ENCODE measurements around the gene POLR3B. TPM values are rescaled to one million over a fixed set of nuclear protein-coding genes. Genes with fewer than 3 reads are reported as not detected.

The POLR3B gene
- total and polyA plus RNA-seq, 5 experiments from 2014 or later = 3.1 to 9.1 (median 6.2) TPM

DNA sequence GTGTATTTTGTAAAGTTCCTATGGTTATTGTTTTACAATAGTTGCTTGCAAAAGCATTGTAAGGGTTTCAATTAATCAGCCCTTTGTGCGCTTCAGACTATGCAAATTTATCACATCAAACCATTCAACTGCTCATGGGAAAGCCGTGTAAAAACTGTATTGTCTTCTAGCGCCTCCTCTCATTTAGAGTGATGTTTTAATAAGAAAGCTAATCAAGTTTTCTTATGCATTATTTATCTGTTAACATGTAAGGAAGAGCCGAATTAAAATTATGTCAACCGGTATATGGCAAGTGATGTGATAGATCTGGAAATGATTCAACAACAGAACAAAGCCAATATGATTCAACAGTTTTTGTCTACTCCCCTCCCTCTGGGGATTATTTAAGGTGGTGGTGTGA, 132.7 kb downstream of the POLR3B start:
- peaks cover 0 to 6% (median 0%) of the 10 kb centered on the region in 4 donors for H3K4me1 Mint-ChIP-seq
- no peak overlapping the region for H3K27ac Mint-ChIP-seq
- no peak overlapping the region for H3K4me3 Mint-ChIP-seq
- no peaks in the 10 kb centered on the region for H3K27me3 Mint-ChIP-seq
- ATAC-seq (no peak), DNase-seq (no peak)
- no peaks in the 10 kb centered on the region for H3K9me3 Mint-ChIP-seq
- peaks cover 0 to 29% (median 8%) of the 10 kb centered on the region in 3 donors for H3K36me3 Mint-ChIP-seq
- POLR2A ChIA-PET = no interaction called here

DNA sequence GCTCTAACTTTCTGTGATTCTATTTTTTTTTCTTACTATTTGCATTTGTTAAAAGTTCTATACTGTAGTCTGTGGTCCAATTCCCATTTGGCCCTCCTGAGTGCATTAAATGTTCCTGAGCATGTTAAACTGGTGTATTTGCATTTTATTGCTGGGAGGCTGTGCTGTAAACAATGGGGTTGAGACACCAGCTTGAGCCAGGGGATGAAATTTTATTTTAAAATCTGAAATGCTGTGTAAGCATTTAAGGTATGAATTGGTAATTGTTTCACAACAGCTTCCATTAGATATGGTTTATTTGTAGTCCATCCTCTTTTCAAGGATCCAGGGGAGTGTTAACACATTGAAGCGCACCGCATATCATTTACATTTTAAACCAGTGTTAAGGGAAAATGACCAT, 135.3 kb downstream of the POLR3B start:
- Mint-ChIP-seq H3K4me1 (peaks cover 0 to 3% (median under 1%) of the 10 kb centered on the region in 4 donors), H3K27ac (peak overlapping the region in 1 of 10 donors; percentile 47), H3K4me3 (no peak overlapping the region), H3K36me3 (peaks cover 2 to 50% (median 12%) of the 10 kb centered on the region in 3 donors), H3K27me3 (no peaks in the 10 kb centered on the region), H3K9me3 (no peaks in the 10 kb centered on the region)
- ATAC-seq (no peak), DNase-seq (no peak)
- POLR2A ChIA-PET = no interaction called here

DNA sequence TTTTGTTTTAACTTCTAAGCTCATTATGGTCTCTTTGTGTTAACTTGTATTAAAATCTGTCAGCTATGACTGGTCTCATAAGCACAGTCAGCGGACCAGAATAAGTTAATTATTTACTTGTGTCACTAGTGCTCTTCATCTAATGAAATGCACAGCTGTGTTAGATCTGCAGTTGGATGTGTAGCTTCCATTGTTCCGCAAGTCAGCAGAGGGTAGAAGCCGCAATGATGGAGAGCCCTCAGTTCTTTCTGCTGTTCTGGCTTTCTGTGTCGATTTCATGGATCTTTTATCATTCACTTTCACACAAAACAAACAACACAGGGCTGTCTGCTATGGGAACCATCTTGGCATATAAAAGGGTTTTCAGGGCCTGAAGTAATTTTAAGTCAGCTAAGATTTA, 136.0 kb downstream of the POLR3B start:
- no peak for ATAC-seq
- H3K27ac Mint-ChIP-seq = peak overlapping the region in 1 of 10 donors; percentile 9
- H3K9me3 Mint-ChIP-seq = no peaks in the 10 kb centered on the region
- no peak overlapping the region for H3K4me3 Mint-ChIP-seq
- H3K27me3 Mint-ChIP-seq = no peaks in the 10 kb centered on the region
- H3K36me3 Mint-ChIP-seq = peaks cover 6 to 52% (median 14%) of the 10 kb centered on the region in 3 donors
- peaks cover 0 to 7% (median 3%) of the 10 kb centered on the region in 4 donors for H3K4me1 Mint-ChIP-seq
- POLR2A ChIA-PET = no interaction called here
- DNase-seq = no peak

DNA sequence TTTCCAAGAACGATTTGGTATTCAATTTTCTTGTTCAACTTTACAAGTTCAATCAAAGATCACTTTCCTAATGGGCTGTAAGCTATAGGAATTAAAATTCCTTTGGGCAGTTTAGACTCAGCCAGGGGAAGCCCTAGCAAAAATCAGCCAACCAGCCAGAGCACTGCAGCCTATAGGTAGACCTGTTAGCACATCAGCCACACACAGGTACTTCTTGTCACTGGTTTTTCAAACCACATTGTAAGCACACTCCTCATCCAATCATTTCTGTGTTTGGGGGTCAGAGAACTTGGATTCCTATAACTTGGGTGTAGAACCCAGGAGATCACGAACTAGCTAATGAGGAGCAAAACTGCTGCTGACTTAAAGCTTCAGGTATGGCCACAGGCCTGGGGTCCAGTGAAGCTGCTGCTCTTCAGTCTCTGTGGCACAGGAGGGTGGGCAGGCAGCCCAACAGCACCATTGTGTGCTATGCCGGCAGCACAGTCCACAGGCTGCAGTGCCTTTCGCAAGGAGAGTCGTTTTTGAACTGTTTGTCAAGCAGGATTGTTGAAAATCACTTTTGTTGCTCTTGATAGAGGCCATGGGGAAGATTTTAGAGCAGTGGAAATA, 137.9 kb downstream of the POLR3B start:
- ATAC-seq (no peak), DNase-seq (no peak)
- peaks cover 15 to 55% (median 16%) of the 10 kb centered on the region in 3 donors for H3K36me3 Mint-ChIP-seq
- no peak overlapping the region for H3K4me3 Mint-ChIP-seq
- H3K27me3 Mint-ChIP-seq = no peaks in the 10 kb centered on the region
- POLR2A ChIA-PET = no interaction called here
- peaks cover 0 to 22% (median 15%) of the 10 kb centered on the region in 4 donors for H3K4me1 Mint-ChIP-seq
- H3K27ac Mint-ChIP-seq = peak overlapping the region in 1 of 10 donors; percentile 68
- H3K9me3 Mint-ChIP-seq = no peaks in the 10 kb centered on the region

DNA sequence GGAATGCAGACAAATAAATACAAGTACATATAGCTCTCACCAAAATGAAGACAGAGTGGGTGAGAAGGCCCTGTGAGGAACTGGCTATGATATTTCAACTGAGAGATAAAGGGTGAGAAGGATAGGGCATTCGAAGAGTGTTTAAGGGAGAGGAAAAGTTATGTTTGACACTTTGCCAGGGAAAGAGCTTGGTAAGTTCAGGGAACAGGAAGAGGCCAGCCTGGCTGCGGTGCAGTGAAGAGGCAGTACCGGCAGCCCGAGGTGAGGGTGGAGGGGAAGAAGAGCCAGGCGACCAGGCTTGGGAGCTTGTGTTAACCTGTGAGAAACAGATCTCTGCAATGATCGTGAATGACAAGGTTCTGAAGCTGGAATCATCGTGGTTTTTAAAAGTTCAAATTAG, 140.5 kb downstream of the POLR3B start:
- POLR2A ChIA-PET = no interaction called here

DNA sequence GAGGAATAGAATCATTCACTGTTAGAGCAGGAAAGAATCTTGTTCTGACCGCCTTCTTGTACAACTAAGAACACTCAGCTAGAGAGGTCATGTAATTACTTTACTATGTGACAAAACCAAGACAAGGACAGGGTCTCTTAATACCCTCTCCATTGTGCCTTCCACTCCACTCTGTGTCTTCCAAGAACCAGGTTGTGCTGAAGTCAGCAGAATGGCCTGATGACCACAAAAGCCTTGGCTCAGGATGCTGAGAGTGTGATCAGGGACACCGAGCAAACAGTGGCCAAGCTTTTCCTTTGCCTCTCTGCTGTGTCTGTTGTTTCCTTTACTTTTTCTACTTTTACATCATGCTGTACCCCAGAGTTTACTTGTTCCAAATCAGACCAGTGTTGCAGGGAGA, 142.1 kb downstream of the POLR3B start:
- Mint-ChIP-seq H3K27me3 (no peaks in the 10 kb centered on the region), H3K36me3 (peaks cover 18 to 80% (median 28%) of the 10 kb centered on the region in 3 donors)
- POLR2A ChIA-PET = no interaction called here

More for the DNA sequence above, 140.5 kb downstream of the POLR3B start:
- Mint-ChIP-seq H3K4me3 (no peak overlapping the region), H3K27ac (peak overlapping the region in 3 of 10 donors; percentile 2 to 57 (median 7)), H3K36me3 (peaks cover 18 to 72% (median 25%) of the 10 kb centered on the region in 3 donors), H3K4me1 (peaks cover 0 to 22% (median 17%) of the 10 kb centered on the region in 4 donors), H3K9me3 (no peaks in the 10 kb centered on the region), H3K27me3 (no peaks in the 10 kb centered on the region)
- no peak for ATAC-seq
- DNase-seq = no peak

DNA sequence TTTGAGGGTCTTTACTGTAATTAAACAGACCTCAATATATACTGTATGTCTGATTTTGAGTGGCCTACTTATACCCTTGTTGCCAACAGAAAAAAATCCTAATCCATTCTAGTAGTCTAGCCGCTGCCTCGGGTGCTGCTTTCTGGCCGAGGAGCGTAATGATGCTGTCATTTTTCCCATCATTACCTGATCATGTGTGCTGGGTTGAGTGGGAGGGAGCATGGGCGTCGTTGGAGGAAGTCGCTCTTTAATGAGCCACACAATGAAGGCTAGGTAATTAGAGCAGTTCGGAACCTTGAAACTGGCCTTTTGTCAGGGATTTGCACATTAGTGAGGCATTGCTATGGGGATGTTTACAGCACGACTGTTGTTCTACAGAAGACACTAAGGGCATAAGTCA, 149.1 kb downstream of the POLR3B start:
- Mint-ChIP-seq H3K4me1 (no peaks in the 10 kb centered on the region), H3K9me3 (no peaks in the 10 kb centered on the region), H3K36me3 (peaks cover 5 to 70% (median 16%) of the 10 kb centered on the region in 3 donors), H3K27ac (no peak overlapping the region), H3K4me3 (no peak overlapping the region), H3K27me3 (no peaks in the 10 kb centered on the region)
- POLR2A ChIA-PET = no interaction called here
- ATAC-seq (no peak), DNase-seq (no peak)

More for the DNA sequence above, 142.1 kb downstream of the POLR3B start:
- H3K4me1 Mint-ChIP-seq = peaks cover 0 to 22% (median 17%) of the 10 kb centered on the region in 4 donors
- no peaks in the 10 kb centered on the region for H3K9me3 Mint-ChIP-seq
- peak overlapping the region in 3 of 10 donors; percentile 45 to 46 (median 46) for H3K27ac Mint-ChIP-seq
- ATAC-seq (no peak), DNase-seq (no peak)
- H3K4me3 Mint-ChIP-seq = no peak overlapping the region

DNA sequence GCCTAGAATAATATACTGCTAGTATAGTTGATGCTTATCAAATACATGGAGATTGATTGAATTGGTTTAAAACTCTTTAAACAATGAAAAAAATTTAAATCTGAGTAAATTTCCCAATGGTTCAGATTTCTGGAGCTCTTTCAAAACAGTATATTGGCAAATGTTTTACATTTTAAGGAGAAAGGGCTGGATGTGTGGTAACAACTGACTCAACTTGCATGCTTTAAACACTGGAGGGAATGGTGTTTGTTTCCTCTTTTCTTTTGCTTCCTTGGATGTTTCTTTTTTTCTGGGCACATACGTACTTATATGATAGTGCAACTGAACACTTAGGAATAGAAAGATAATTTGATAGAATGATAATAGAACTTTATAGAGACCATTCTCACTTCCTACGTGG, 151.4 kb downstream of the POLR3B start:
- H3K36me3 Mint-ChIP-seq = peaks cover 5 to 50% (median 10%) of the 10 kb centered on the region in 3 donors
- no peak overlapping the region for H3K4me3 Mint-ChIP-seq
- ATAC-seq = no peak

DNA sequence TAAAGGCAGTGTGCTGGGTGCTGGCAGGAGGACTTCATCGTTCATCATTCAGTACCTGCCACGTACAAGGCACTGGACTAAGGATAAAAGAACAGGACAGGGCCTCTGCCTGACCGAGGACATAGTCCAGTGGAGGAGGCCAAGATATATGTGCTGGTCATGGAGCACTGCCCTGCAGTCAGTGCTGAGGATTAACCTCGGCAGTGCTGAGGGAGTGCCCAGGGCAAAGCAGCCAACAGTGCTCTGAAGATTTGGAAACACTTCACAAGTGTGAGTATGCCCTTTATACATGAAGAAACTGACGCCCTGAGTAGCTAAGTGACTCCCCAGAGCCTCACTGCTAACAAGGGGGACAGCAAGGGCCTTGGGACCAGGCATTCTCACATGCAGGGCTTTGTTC, 153.8 kb downstream of the POLR3B start:
- H3K4me1 Mint-ChIP-seq = peaks cover 0 to 8% (median 4%) of the 10 kb centered on the region in 4 donors

More for the DNA sequence above, 151.4 kb downstream of the POLR3B start:
- Mint-ChIP-seq H3K27me3 (no peaks in the 10 kb centered on the region), H3K4me1 (peaks cover 0 to 8% (median 4%) of the 10 kb centered on the region in 4 donors), H3K9me3 (peaks cover 0 to 3% (median 0%) of the 10 kb centered on the region in 9 donors), H3K27ac (no peak overlapping the region)
- POLR2A ChIA-PET = no interaction called here
- no peak for DNase-seq

DNA sequence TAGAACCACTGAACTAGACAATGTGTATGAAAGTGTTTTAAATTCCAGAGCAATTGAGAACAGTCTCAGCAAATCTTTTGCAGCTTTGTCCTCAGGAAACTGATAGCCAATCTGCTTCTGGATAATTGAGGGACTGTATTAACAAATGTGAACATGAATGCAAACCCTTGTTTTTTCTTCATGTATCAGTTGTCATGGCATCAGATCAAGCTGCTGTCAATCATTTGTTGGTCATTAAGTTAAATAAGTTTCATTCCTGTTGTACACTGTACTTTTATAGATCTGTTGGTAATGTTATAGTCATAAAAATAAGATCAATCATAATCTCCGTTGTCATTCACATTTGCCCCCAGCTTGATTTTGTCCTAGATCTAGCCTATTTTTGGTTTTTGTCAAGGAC, 159.8 kb downstream of the POLR3B start:
- DNase-seq (no peak), ATAC-seq (no peak)
- Mint-ChIP-seq H3K27me3 (peaks cover 0 to 22% (median 7%) of the 10 kb centered on the region in 5 donors), H3K27ac (peak overlapping the region in 1 of 10 donors; percentile 44), H3K36me3 (no peaks in the 10 kb centered on the region), H3K4me3 (no peak overlapping the region), H3K4me1 (peaks cover 0 to 7% (median 3%) of the 10 kb centered on the region in 4 donors), H3K9me3 (peaks cover 0 to 3% (median 0%) of the 10 kb centered on the region in 9 donors)
- POLR2A ChIA-PET = no interaction called here

More for the DNA sequence above, 153.8 kb downstream of the POLR3B start:
- ATAC-seq (no peak), DNase-seq (no peak)
- Mint-ChIP-seq H3K9me3 (peaks cover 0 to 3% (median 0%) of the 10 kb centered on the region in 9 donors), H3K4me3 (no peak overlapping the region), H3K27ac (no peak overlapping the region), H3K36me3 (peaks cover 5 to 28% (median 8%) of the 10 kb centered on the region in 3 donors), H3K27me3 (no peaks in the 10 kb centered on the region)
- POLR2A ChIA-PET = no interaction called here

DNA sequence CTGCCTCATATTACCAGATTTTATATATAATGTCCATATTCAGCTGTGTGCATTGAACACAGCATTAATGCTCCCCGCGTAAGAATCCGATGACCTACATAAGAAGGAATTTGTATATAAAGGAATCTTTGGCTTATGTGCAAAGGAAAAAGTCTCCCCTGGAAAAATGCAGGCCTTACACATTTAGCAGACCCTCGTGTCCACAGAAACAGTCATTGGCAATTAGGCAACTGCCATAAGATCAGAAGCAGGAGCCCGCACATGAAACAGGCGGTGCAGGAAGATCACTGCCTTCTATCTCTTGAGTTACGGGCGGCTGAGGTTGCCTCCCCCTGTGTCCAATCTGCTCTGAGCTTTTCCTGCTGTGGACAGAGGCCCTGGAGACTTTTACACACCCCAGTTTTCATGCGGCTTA, 162.1 kb downstream of the POLR3B start:
- no peaks in the 10 kb centered on the region for H3K36me3 Mint-ChIP-seq
- H3K4me1 Mint-ChIP-seq = no peaks in the 10 kb centered on the region
- peaks cover 0 to 36% (median 7%) of the 10 kb centered on the region in 5 donors for H3K27me3 Mint-ChIP-seq
- POLR2A ChIA-PET = no interaction called here
- no peaks in the 10 kb centered on the region for H3K9me3 Mint-ChIP-seq
- no peak for DNase-seq
- ATAC-seq = no peak
- H3K4me3 Mint-ChIP-seq = no peak overlapping the region
- H3K27ac Mint-ChIP-seq = no peak overlapping the region

DNA sequence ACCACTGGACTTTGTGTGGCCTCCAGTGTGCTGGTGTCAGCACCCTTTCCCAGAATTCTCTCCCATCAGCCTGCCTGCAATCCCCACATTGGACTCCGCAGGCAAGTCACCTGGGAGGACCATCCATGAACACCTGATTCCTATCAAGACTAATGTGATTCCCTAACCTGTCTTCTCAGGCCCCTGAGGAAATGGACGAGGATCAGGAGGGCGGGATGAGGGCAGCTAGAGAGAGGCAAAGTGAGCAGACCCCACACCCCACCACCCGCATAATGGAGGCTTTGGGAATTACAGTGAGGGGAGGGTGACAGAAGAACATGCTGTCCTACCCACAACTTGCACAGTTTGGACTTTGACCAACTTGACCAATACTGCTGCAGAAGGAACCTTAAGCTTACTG, 164.4 kb downstream of the POLR3B start:
- H3K4me3 Mint-ChIP-seq = no peak overlapping the region
- DNase-seq = no peak
- H3K27ac Mint-ChIP-seq = no peak overlapping the region
- no peaks in the 10 kb centered on the region for H3K9me3 Mint-ChIP-seq
- ATAC-seq = no peak
- no peaks in the 10 kb centered on the region for H3K36me3 Mint-ChIP-seq
- no peaks in the 10 kb centered on the region for H3K4me1 Mint-ChIP-seq
- H3K27me3 Mint-ChIP-seq = peaks cover 0 to 37% (median 9%) of the 10 kb centered on the region in 5 donors
- POLR2A ChIA-PET = no interaction called here

DNA sequence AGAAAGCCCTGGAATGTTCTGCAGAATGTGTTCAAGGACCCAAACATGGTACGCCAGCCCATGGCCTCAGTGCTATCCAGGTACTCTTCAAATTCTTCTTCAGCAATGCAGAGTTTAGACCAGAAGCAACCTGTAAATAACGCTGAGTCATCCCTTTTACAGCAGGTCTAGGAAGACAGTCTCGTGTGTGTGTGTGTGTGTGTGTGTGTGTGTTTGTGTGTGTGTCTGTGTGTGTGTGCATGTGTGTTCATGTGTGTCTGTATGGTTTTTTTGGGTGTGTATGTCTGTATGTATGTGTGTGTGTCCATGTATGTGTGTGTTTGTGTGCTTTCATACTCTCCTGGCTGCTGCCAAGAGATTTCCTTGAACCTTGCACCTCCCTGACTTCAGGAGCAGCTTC, 165.2 kb downstream of the POLR3B start:
- Mint-ChIP-seq H3K36me3 (no peaks in the 10 kb centered on the region), H3K9me3 (peaks cover 0 to under 1% (median 0%) of the 10 kb centered on the region in 9 donors), H3K4me1 (no peaks in the 10 kb centered on the region), H3K27me3 (peaks cover 0 to 37% (median 11%) of the 10 kb centered on the region in 5 donors), H3K4me3 (no peak overlapping the region), H3K27ac (no peak overlapping the region)
- no peak for ATAC-seq
- POLR2A ChIA-PET = no interaction called here
- no peak for DNase-seq
